ENCODE results near the gene PLGRKT. TPM values are rescaled to one million over a fixed set of nuclear protein-coding genes. Genes with fewer than 3 reads are reported as not detected.
"Not testable (repeated sequence)": the region's sequence is repeated elsewhere in the genome, so short reads cannot be mapped to it uniquely, and the experiment has no call there.

The PLGRKT gene
- total and polyA plus RNA-seq, 10 donors: 12.8 to 27.9 (median 18.3) TPM

DNA sequence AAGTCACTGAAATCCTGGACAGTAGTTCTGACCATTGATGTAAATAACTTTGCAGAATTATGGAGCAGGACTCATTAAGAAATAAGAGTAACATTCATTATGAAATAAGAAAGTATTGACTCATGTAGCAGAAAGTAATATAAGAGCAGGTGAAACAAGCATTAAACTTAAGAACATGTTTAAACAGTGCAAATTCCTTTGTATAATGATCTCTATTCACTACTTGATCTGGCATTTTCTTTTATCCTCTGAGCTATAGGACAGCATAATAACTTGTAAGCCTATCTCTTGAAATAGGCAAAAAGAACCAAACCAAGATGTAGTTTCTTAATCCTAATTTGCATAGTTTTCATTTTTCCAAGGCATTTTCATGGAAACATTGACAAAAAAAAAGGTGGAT lies 42.3 kb downstream of the PLGRKT start:
- no peaks in the 10 kb centered on the region for H3K9me3 ChIP-seq
- H3K36me3 ChIP-seq: no peaks in the 10 kb centered on the region
- no peak for DNase-seq
- no peak overlapping the region for H3K4me3 ChIP-seq
- H3K27me3 ChIP-seq (replicated peaks in 1 of 7): no peaks in the 10 kb centered on the region
- no peak for TF ChIP-seq POLR2A (IDR thresholded peaks at IDR 0.05)
- H3K27ac ChIP-seq: no peak overlapping the region
- intact Hi-C loops (cut with DNase I; ENCODE audit: low total_unique reads): no loop called here
- H3K4me1 ChIP-seq: no peaks in the 10 kb centered on the region

DNA sequence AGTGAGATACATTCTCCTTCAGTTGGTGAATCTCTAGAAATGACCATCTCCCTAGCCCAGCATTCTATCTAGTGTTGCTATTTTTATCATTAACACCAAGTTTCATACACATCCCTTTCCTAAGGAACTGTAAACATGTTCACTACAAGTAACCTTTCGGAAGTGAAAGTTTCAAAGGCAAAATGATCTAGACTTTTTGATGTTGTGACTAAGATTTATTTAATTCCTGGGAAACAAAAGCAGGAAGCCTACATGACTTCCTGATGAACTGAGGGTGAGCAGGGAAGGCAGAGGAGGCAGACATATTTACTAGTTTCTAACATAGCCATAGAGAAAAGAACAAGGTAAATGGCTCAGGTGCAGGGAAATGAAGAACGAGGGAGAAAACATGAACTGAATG lies 43.7 kb downstream of the PLGRKT start:
- H3K27me3 ChIP-seq (replicated peaks in 1 of 7); H3K9me3 ChIP-seq; DNase-seq; H3K4me3 ChIP-seq; H3K4me1 ChIP-seq; H3K27ac ChIP-seq; intact Hi-C loops (cut with DNase I; ENCODE audit: low total_unique reads); H3K36me3 ChIP-seq: not testable (repeated sequence)
- WGBS, 5 donors: 43 to 77% (median 69%) methylated on average over 2 of the region's 2 CpGs

DNA sequence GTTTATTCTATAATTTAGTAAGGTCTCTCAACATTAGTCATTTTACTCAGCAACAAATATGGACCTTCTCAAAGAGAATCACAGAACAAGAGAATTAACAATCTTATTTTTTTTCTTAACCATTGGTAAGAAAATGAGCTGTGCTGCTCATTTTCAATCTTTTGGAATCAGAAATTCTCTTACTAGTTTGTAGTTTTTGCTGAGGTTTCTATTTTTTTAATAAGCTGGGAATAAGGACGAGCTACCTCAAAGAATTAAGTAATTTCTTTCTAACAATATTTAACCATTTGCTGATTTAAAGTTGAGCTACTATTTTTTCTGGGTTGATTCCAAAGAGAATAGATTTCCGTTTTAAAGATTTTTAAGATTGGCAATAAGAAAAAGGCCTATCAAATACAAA lies 44.2 kb downstream of the PLGRKT start:
- DNase-seq: no peak
- H3K36me3 ChIP-seq: no peaks in the 10 kb centered on the region
- intact Hi-C loops (cut with DNase I; ENCODE audit: low total_unique reads): no loop called here
- H3K4me3 ChIP-seq: no peak overlapping the region
- H3K4me1 ChIP-seq: peaks cover 0 to 12% (median 0%) of the 10 kb centered on the region in 6 donors
- 83 to 95% (median 90%) methylated on average over 2 of the region's 2 CpGs for WGBS, 5 donors
- TF ChIP-seq POLR2AphosphoS5 (IDR thresholded peaks at IDR 0.05) (no peak), POLR2A (IDR thresholded peaks at IDR 0.05) (no peak)
- TF ChIP-seq, protein P1, sequence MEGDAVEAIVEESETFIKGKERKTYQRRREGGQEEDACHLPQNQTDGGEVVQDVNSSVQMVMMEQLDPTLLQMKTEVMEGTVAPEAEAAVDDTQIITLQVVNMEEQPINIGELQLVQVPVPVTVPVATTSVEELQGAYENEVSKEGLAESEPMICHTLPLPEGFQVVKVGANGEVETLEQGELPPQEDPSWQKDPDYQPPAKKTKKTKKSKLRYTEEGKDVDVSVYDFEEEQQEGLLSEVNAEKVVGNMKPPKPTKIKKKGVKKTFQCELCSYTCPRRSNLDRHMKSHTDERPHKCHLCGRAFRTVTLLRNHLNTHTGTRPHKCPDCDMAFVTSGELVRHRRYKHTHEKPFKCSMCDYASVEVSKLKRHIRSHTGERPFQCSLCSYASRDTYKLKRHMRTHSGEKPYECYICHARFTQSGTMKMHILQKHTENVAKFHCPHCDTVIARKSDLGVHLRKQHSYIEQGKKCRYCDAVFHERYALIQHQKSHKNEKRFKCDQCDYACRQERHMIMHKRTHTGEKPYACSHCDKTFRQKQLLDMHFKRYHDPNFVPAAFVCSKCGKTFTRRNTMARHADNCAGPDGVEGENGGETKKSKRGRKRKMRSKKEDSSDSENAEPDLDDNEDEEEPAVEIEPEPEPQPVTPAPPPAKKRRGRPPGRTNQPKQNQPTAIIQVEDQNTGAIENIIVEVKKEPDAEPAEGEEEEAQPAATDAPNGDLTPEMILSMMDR (IDR thresholded peaks at IDR 0.05 in 8 of 11, conservative IDR thresholded peaks at IDR 0.05 in 3 of 11): no peak
- H3K27ac ChIP-seq: no peak overlapping the region
- no peaks in the 10 kb centered on the region for H3K9me3 ChIP-seq
- no peaks in the 10 kb centered on the region for H3K27me3 ChIP-seq (replicated peaks in 1 of 7)

DNA sequence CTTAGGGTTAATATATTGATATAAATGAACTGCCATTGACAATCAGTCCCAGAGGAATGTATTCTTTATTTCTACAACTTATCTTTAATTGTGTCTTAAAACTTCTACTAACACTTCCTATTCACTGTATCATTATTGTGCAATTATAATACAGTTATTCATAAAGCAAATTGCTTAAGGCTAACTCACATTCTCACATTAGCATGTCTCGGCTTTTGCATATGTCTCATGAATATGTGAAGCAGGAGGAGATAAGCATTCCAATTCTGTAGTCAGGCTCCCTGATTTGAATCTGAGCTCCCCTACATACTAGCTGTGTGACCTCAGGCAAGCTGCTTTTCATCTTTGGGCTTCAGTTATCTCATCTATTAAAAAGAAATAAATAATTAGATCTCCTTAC lies 45.4 kb downstream of the PLGRKT start:
- whole genome bisulfite sequencing, 5 donors: 92 to 97% (median 96%) methylated on average over 1 of the region's 1 CpG
- H3K9me3 ChIP-seq: no peaks in the 10 kb centered on the region
- TF ChIP-seq POLR2A (IDR thresholded peaks at IDR 0.05) (no peak), POLR2AphosphoS5 (IDR thresholded peaks at IDR 0.05) (no peak)
- TF ChIP-seq, protein P1 (IDR thresholded peaks at IDR 0.05 in 8 of 11, conservative IDR thresholded peaks at IDR 0.05 in 3 of 11): no peak
- no peak for DNase-seq
- no peaks in the 10 kb centered on the region for H3K36me3 ChIP-seq
- H3K4me1 ChIP-seq: peaks cover 0 to 12% (median 0%) of the 10 kb centered on the region in 6 donors
- H3K27ac ChIP-seq: no peak overlapping the region
- H3K27me3 ChIP-seq (replicated peaks in 1 of 7): no peaks in the 10 kb centered on the region
- intact Hi-C loops (cut with DNase I; ENCODE audit: low total_unique reads): no loop called here
- no peak overlapping the region for H3K4me3 ChIP-seq

DNA sequence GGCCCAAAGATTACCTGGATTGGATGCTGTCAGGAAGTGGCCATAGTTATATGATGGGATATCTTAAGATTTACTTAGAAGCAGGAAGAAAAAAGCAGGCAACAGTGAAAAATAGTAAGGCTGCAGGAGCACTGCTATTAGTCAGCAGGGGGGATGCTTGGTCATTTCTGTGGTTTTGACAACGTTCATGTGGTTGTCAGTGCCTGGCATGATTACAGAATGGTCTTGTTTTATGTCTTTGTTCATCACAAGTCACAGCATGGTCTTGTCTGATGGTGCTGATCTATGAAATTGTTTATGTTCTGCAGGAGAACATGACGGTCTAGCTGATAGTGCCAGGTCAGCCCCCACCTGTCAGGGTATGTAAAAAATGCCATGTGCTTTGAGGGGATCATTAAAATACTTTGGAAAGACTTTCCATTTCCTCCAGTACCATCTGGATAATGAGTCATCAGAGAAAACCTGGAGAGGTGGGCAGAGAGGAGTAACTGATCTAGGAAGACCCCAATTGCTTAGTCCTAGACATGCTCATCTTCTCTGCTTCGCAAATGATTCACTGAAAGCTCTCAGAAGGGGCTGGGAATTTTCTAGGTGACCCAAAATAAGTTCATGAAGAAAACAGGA lies 48.5 kb downstream of the PLGRKT start:
- no peak overlapping the region for H3K27ac ChIP-seq
- 23 to 60% (median 41%) methylated on average over 3 of the region's 3 CpGs for WGBS, 5 donors
- H3K36me3 ChIP-seq: no peaks in the 10 kb centered on the region
- no peaks in the 10 kb centered on the region for H3K27me3 ChIP-seq (replicated peaks in 1 of 7)
- no peaks in the 10 kb centered on the region for H3K9me3 ChIP-seq
- intact Hi-C loops (cut with DNase I; ENCODE audit: low total_unique reads): no loop called here
- no peak for DNase-seq
- TF ChIP-seq POLR2AphosphoS5 (IDR thresholded peaks at IDR 0.05) (no peak), POLR2A (IDR thresholded peaks at IDR 0.05) (no peak)
- TF ChIP-seq, protein P1 (IDR thresholded peaks at IDR 0.05 in 8 of 11, conservative IDR thresholded peaks at IDR 0.05 in 3 of 11): no peak
- H3K4me1 ChIP-seq: peaks cover 0 to 12% (median 0%) of the 10 kb centered on the region in 6 donors
- no peak overlapping the region for H3K4me3 ChIP-seq
